ENCODE measurements around the gene ENDOG.
"Not testable (repeated sequence)": the region's sequence is repeated elsewhere in the genome, so short reads cannot be mapped to it uniquely, and the experiment has no call there.

ENDOG gene

DNA sequence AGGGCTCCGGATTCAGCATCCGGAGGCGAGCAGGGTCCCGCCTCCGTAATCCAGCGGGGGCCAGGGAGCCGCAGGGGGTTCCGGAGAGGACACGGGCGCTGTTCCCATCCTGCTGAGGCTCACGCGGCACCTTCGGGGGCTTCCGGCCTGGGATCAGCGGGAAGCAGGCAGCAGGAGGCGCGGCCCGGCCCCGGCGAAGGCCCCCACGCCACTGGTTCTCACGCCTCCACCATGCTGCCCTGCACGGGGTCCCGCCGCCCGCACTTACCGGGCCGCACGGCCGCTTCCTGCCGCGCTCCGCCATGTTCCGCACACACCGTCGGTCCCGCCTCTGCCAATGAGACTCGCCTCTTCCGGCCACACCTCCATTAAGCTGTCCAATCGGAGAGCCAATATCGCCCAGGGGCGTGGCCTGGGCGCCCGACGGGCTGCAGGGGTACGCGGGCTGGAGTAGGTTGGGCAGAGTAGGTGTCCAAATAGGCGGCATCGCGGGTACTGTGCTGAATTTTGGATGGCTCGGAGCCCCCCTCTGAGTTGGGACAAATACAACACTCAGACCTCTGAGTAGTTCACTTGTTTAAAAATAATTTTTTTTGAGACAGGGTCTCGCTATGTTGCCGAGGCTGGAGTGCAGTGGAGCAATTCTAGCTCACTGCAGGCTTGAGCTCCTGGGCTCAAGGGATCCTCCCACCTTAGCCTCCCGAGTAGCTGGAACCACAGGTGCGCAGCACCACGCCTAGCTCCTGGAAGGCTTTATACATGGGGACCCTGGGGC, 11.4 kb downstream of the ENDOG start, which contains the start of gene SPOUT1:
Gene SPOUT1, minus strand, starts transcription at position 318 of the 775 bp plus-strand sequence. Its CDS starts 14 bp downstream, at position 304.
- peak; percentile 90 for DNase-seq

GRCh38 chr9:128833696-128834095, 15.4 kb downstream of the ENDOG start:
- no peak for DNase-seq

- no peak for DNase-seq
These were observed 17.2 kb downstream of the ENDOG start for GRCh38 chr9:128835246-128836210.

GRCh38 chr9:128836509-128837145, 18.3 kb downstream of the ENDOG start:
- DNase-seq = no peak

- DNase-seq = no peak
These were observed 20.0 kb downstream of the ENDOG start for GRCh38 chr9:128838338-128838737.

- no peak for DNase-seq
These were observed 22.2 kb downstream of the ENDOG start for GRCh38 chr9:128840524-128840923.

DNA sequence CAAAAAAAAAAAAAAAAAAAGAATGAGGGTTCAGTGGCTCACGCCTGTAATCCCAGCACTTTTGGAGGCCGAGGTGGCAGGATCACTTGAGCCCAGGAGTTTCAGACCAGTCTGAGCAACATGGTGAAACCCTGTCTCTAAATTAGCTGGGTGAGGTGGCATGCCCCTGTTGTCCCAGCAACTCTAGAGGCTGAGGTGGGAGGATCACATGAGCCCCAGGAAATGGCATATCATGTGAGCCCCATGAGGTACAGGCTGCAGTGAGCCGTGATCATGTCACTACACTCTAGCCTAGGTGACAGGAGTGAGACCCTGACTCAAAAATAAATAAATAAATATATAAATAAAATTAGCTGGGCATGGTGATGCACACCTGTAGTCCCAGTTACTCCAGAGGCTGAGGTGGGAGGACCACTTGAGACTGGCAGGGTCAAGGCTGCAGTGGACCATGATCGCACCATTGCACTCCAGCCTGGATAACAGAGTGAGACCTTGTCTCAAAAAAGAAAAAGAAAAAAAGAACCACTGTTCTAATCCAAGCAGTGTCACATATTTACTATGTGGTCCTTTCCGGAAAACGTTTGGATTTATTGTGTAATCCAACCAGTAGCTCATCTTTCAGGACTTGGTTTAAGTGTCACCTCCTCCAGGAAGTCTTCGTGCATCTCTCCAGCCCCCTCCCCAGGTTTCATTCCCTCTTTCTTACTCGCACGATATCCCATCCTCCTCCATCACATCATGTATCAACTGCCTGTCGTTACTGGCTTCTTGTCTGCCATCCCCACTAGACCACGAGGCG, 23.6 kb downstream of the ENDOG start:
- no peak for DNase-seq

GRCh38 chr9:128843171-128843570, 24.9 kb downstream of the ENDOG start:
- not testable (repeated sequence) for DNase-seq

DNA sequence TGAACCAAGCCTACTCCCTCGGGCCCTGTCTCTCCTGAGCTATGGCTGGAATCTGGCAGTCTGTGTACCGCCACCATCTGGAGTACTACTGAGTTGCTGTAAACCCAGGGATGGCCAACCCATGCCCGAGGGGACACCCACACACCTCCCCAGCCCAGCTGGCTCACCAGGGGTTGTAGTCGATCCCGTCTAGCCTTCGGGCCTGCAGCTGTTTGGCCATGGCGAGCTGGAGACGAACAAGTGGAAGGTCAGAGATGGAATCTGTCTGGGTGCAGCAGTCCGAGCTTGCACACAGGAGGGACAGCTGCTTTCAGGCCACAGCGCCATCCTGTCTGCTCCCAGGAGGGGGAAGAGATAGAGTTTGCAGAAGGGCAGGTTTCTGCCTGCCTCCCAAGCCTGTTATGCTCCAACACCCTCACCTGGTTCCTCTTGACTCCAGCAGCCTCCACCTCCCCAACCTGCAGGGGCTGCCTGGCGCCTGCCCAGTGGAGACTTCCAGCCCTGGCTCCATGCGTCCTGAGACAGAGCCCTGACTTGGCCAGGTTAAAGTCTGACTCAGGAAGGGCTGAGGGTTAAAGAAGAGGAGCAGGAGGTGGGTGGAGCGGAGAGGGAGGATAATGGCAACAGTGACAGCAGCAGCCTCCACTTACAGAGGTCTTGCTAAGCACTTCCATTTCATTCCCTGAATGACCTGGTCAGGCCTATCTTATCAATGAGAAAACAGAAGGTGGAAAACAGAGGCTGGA, 27.1 kb downstream of the ENDOG start:
- DNase-seq = peak; percentile 24

DNA sequence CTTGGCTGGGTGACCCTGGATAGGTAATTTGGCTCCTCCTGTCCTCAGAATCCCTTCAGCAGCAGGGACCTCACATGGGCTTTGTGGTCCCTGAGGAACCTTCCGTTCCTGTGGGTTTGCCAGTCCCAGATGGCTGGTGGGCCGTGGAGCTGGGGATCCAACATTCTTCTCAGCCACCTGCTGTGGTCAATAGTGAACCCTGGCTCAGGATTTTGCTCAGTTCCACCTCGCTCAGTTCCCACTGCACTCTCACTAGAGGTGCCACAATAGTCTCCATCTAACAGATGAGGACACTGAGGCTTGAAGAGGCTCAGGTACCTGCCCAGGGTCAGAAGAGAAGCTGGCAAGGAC, 28.4 kb downstream of the ENDOG start:
- DNase-seq = no peak

GRCh38 chr9:128847803-128848202, 29.5 kb downstream of the ENDOG start:
- no peak for DNase-seq

- not testable (repeated sequence) for DNase-seq
These were observed 32.7 kb downstream of the ENDOG start for GRCh38 chr9:128851024-128851423.

- peak; percentile 9 for DNase-seq
These were observed 33.7 kb downstream of the ENDOG start for GRCh38 chr9:128851779-128852600.

- not testable (repeated sequence) for DNase-seq
These were observed 34.3 kb downstream of the ENDOG start for GRCh38 chr9:128852646-128853045.

DNA sequence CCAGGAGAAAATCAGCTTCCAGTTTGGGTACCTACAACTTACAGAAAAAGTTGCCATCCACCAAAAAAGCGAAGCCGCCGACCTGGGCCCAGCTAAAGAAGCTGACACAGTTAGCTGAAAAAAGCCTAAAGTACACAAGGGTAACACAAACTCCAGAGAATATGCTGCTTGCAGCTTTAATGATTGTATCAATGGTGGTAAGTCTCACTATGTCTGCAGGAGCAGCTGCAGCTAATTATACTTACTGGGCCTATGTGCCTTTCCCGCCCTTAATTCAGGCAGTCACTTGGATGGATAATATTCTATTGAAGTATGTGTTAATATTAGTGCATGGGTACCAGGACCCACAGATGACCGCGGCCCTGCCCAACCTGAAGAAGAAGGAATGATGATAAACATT, 36.2 kb downstream of the ENDOG start:
- not testable (repeated sequence) for DNase-seq

DNA sequence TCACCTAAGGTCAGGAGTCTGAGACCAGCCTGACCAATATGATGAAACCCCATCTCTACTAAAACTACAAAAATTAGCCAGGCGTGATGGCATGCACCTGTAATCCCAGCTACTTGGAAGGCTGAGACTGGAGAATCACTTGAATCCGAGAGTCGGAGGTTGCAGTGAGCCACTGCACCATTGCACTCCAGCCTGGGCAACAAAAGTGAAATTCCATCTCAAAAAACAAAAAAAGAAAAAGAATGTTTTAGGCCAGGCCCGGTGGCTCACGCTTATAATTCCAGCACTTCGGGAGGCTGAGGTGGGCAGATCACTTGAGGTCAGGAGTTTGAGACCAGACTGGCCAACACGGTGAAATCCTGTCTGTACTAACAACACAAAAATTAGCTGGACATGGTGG, 40.2 kb downstream of the ENDOG start:
- DNase-seq = not testable (repeated sequence)

- DNase-seq = no peak
These were observed 42.6 kb downstream of the ENDOG start for GRCh38 chr9:128860937-128861336.

DNA sequence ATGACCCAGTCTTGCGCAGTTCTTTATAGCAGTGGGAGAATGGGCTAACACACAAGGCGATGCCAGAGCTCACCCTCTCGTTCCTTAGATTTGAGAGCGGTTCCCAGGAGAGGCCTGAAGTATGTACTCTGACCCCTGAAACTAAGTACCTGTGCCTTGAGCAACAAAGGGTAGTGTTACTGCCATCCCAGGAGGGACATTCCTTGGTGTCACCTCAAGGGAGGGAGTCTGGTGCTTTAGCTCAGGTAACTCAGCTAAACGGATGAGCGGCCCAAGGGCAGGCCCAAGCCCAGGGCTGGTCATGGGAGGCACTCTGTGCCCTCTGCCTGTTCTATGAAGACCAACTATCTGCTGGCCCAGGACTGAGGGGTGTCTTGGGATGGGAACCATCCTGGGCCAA, 43.2 kb downstream of the ENDOG start:
- DNase-seq = no peak

DNA sequence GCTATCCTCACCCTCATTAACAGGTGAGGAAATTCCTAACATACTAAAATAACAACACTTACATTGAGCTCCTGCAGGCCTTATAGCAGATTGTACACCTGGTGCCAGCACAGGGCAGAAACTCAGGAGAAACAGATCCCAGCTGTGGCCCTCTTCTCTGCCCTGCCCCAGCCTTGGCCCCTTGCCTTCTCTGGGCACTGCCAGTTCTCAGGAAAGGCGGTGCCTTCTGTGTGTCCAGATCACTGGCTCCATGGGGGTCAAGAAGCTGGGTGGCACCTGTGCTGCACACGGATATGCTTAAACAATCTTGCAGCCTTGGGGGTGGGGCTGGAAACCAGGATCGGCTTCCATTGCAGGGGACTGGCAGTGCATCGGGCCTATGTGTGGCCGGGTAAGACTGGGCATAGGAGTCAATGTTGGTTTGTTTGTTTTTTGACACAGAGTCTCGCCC, 44.1 kb downstream of the ENDOG start:
- DNase-seq = no peak

DNA sequence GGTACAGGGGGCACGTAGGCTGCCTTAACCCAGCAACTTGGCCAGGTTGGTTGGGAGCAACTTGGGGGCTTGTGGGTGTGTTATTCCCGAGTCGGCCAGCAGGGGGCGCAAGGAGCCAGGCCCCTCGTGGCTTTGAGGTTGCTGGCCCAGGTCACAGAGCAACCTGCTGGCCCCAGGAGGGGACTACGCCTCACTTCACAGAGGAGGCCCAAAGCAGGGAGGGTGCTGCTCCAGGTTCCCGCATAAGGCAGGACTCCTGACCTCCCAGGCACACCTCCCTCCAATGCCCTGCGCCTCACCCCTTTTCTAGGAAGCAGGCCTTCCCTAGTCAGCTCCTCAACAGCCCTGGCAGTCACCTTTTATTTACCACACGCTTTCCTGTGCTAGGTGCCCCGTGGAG, 45.3 kb downstream of the ENDOG start:
- DNase-seq = peak; percentile 11
